Germinal center (tissue), 1 donor: ENCODE data around the gene GPAT2.
"Not testable (repeated sequence)": the region's sequence is repeated elsewhere in the genome, so short reads cannot be mapped to it uniquely, and the experiment has no call there.

Source experiments
- DNase-seq: peaks from one replicate; pipeline ENCODE4 v3.0.0; 2012; ENCODE audit warnings: mixed read lengths, low spot score

GPAT2 gene

DNA sequence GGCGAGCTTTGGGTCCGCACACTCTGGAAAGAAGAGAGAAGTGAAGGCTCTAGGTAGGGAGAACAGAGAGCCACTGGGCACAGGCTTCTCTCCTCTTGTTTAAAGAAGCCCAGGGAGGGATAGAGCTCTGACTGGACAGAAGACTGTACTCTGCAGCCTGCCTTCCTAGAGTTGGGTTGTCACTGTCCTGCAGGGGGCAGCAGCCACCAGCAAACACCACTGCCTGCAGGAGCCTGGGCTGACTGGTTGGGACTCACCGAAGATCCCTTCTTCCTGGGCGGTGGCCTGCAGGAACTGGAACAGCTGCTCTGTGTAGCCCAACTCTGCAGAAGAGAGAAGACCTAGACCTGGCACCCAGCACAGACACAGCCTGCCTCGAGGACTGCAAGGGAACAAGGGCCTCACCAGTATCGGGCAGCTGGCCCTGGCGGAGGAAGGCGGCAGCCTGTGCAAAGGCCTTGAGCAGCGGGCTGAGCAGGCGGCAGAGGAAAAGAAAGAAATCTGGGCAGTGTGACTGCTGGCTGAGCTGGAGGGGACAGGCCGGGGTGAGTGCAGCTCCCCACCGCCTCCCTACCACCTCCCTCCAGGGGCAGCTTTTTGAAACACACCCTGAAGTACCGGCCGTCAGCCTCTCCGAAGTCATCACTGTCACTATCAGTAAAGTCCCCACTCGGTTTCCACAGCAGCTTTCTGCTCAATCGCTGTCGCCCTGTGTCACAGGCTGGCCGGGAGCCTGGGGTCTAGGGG lies 11.8 kb downstream of the GPAT2 start:
- peak; percentile 64 for DNase-seq

DNA sequence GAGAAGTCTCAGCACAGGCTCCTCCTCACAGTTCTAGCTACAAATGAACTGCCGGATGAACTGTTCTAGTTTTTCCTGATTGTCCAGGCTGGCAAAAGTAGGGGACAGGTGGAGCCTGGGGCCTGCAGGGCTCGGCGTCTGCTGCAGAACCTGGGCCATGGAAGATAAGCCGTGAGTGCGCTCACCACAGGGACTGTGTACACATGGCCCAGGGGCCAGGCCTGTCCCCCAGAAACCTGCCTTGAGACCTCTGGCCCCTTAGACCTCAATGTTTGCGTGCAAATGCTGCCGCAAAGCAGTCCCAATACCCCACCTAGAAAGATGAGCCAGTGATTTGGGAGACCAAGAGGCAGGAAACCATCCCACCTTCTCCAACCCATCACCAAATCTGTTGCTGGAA lies 12.6 kb downstream of the GPAT2 start:
- DNase-seq = not testable (repeated sequence)

DNA sequence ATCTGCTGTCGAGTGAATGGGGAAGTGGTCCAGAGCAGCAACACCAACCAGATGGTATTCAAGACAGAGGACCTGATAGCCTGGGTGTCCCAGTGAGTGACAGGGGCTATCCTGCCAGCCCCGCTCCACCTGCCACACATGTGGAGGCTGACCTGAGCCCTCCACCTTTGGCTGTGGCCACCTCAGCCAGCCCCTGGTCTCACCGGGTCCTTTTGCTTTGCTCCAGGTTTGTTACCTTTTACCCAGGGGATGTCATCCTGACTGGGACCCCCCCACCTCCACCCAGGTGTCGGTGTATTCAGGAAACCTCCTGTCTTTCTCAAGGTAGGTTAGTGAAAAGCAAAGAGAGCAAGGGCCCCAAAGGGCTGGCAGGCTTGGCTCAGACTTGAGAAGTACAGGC lies 13.6 kb downstream of the GPAT2 start:
- not testable (repeated sequence) for DNase-seq

- DNase-seq = not testable (repeated sequence)
These were observed 14.7 kb downstream of the GPAT2 start for GRCh38 chr2:96019909-96020590.

DNA sequence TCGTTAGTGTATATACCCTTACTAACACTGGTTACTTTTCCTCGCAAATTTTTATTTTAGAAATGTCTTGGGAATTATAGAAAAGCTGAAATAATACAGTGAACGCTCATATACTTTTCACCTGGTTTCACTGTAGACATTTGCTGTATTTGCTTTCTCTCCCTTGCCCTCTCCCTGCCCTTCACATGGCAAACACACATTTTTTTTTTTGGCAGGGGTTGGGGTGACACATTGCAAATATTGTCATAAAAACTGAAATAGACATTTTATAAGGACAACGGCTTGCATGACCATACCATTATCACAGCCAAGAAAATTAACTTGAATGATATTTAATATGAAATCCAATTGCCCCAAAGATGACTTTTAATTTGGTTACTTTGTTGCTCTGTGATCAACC lies 18.4 kb downstream of the GPAT2 start:
- DNase-seq = not testable (repeated sequence)

DNA sequence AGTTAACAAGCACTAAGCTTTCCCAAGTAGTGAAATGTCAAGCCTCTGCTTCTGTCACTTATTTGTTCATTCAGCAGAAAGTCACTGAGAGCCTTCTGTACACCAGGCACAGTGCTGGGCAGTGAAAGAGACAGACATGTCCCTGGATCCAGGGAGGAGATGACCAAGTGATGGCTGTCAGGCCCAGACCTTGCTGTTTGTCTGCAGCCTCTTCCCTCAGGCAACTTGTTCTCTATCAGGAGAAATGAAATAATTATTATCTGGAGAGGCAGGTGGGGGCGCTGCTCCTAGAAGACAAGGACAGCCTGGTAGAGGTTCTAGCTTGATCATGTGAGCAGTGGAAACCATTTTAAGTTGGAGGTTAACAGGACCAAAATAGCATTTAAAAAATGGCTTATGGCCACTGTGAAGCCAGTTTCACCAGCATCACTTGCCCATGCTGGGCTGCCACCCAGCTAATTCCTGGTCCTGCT lies 21.9 kb downstream of the GPAT2 start:
- not testable (repeated sequence) for DNase-seq

- DNase-seq = not testable (repeated sequence)
These were observed 22.5 kb downstream of the GPAT2 start for GRCh38 chr2:96012086-96012791.

DNA sequence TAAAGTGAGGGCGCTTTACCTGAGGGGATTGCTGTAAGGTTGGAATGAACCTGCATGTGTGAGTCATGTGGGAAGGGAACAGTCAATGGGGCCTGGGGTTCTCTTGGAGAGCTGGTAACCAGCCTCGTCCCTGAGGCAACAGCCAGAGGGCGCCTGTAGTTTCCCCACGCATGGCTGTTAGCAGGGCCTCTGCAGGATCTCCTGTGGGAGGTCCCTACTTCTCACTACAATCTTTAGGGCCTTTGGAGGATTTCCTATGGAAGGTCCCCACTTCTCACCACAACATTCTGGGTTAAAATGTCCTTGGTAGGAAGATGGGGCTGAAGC lies 23.6 kb downstream of the GPAT2 start:
- DNase-seq = not testable (repeated sequence)

DNA sequence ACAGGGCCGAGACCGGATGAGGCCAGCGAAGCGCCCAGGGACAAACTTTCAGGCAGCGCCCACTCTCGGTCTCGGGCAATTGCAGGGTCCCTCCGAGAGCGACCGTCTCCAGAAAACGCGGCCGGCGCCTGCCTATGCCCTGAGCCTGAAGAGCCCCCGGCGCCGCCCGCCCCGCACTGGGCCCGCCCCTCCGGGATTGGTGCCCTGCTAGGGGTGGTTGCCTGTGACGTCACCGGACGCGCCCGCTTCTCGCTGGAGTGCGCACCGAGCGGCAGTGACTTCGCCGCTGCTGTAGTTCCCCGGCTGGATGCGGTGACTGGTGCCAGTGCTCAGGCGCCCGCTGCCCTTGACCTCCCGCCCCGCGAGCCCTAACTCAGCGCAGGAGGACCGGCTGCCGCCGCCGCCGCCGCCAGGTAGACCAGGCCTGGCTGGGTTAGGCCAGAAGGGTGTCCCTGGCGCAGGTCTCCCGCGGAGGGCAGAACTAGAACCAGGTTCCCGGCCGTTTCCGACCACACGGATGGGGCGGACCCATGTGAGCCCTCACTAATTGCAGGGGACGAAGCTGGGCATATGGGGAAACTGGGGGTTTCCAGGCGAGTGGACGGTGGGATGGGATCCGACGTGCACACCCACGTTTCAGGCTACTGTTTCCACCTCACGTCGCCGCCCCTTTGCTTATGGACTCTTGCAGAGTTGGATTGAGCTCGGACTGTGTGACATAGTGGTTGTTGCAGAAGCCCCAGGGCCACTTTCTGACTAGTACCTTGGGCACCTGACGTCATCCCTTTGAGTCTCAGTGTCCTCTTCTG lies 24.2 kb downstream of the GPAT2 start:
- peak; percentile 85 for DNase-seq

GRCh38 chr2:96009833-96010232 lies 24.9 kb downstream of the GPAT2 start:
- not testable (repeated sequence) for DNase-seq

DNA sequence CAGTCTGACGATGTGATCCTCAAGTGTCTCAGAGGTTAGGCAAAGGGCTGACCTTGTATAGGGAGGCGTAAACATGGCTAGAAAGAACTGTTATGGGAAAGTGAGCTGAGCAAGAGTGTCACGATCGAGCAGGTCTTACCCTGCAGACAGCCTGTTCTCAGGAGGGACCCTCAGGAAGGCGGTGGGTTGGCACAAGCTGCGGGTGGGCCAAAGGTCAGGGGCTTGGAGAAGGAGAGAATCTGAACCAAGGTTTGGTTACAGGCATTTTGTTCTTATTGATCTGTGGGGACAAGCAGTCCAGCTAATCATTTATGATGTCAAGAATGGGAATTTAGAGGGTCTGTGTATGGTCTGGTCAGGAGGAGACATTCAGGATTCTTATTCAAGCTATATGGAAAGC lies 26.7 kb downstream of the GPAT2 start:
- not testable (repeated sequence) for DNase-seq

DNA sequence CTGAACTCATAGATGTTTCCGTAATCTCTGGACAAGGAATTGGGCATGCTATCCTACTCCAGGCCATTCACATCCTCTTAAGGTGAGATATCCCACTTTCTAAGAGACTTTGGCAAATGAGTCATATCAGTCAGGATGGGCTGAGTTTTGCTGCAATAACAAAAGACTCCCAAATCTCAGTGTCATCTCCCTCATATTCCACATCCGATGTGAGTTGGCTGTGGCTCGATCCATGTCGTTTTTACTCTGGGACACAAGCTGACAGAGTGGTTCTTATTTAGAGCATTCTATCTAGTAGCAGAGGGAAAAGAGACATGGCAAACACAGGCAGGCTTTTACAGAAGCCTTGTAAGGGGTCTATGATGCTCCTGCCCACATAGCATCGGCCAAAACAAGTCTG lies 28.5 kb downstream of the GPAT2 start:
- not testable (repeated sequence) for DNase-seq

GRCh38 chr2:95992520-95993272 lies 42.0 kb downstream of the GPAT2 start:
- peak; percentile 25 for DNase-seq

- DNase-seq = not testable (repeated sequence)
These were observed 42.6 kb downstream of the GPAT2 start for GRCh38 chr2:95992102-95992501.

GRCh38 chr2:95991351-95992094 lies 43.2 kb downstream of the GPAT2 start, which contains the start of gene ANKRD36C:
Gene ANKRD36C, minus strand, starts transcription at chr2:95991824. Its CDS starts 116 bp downstream, at chr2:95991708.
- DNase-seq = peak; percentile 9

DNA sequence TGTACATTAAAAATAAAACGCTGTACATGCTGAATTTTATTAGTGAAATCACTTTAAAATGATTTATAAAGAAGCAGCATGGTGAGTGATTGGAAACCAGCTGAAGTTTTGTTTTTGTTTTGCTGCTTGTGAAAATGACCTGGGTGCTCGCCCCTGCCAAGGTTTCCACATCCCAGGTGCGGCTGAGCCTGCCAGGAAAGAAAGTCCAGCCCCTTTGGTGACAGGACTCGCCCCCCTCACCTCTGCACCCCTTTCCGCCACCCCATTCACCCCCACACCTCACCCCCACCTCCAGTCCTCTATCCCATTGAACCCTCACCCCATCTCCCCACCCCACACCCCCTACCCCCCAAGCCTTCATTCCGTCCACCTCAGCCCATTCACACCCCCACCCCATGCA lies 43.8 kb downstream of the GPAT2 start:
- not testable (repeated sequence) for DNase-seq
